Neutrophil (primary cell): ENCODE data around the gene POFUT1.

Source experiments
- H3K27ac ChIP-seq: fragments of 200-600 bp; sonication (generic); 2 replicates; pipeline ENCODE4 v1.5.1; 2016; ENCODE audit warnings: mild to moderate bottlenecking, moderate library complexity
- H3K27me3 ChIP-seq: fragments of 200-600 bp; sonication (generic); 2 replicates; pipeline ENCODE4 v1.6.0; 2016; ENCODE audit warnings: mild to moderate bottlenecking
- H3K36me3 ChIP-seq: fragments of 200-600 bp; sonication (generic); 2 replicates; pipeline ENCODE4 v1.5.1; 2017
- H3K4me1 ChIP-seq, 2 experiments: fragments of 200-600 bp in 1 of 2; sonication (generic) in 1 of 2; 1 replicate in 1 of 2; 2 replicates in 1 of 2; pipeline versions ENCODE4 v1.5.1 to v1.6.1; 2013 to 2016; ENCODE audit warnings: low read depth in 1 of 2, low read length in 1 of 2, mild to moderate bottlenecking in 1 of 2, moderate library complexity in 1 of 2; ENCODE audit not compliant: control insufficient read depth in 1 of 2, insufficient read depth in 1 of 2
- H3K4me3 ChIP-seq, 2 experiments: fragments of 200-600 bp in 1 of 2; sonication (generic) in 1 of 2; 1 replicate in 1 of 2; 2 replicates in 1 of 2; pipeline ENCODE4 v1.5.1; 2013 to 2016; ENCODE audit warnings: low read depth in 1 of 2, low read length in 1 of 2, mild to moderate bottlenecking in 1 of 2, moderate library complexity in 1 of 2
- H3K9me3 ChIP-seq: fragments of 200-600 bp; sonication (generic); 2 replicates; pipeline ENCODE4 v1.5.1; 2016
- TF ChIP-seq, protein P1 (sequence below): fragments of 200-600 bp; sonication (generic); IDR thresholded peaks from 2 replicates; pipeline ENCODE4 v1.5.1; 2016; ENCODE audit warnings: antibody characterized with exemption

Gene POFUT1

DNA sequence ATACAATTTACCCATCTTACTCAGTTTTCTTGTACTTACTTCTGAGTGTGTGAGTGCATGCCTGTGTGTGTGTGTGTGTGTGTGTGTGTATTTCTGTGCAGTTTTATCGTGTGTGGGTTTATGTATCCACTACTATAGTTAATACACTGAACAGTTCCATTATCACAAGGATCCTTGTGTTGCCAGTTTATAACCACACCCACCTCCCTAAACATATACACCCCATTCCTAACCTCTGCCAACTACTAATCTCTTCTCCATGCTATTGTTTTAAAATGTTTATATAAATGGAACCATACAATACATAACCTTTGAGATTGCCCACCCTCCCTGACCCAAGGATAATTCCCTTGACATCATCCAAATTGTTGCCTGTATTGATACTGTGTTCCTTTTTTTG lies 18.7 kb downstream of the POFUT1 start:
- Histone ChIP-seq H3K36me3 (peaks cover 24% of the 10 kb centered on the region), H3K4me1 (peaks cover 32 to 34% of the 10 kb centered on the region in 2 experiments), H3K4me3 (no peak overlapping the region), H3K27me3 (no peaks in the 10 kb centered on the region), H3K27ac (peak overlapping the region; percentile 79), H3K9me3 (no peaks in the 10 kb centered on the region)
- TF ChIP-seq, protein P1, sequence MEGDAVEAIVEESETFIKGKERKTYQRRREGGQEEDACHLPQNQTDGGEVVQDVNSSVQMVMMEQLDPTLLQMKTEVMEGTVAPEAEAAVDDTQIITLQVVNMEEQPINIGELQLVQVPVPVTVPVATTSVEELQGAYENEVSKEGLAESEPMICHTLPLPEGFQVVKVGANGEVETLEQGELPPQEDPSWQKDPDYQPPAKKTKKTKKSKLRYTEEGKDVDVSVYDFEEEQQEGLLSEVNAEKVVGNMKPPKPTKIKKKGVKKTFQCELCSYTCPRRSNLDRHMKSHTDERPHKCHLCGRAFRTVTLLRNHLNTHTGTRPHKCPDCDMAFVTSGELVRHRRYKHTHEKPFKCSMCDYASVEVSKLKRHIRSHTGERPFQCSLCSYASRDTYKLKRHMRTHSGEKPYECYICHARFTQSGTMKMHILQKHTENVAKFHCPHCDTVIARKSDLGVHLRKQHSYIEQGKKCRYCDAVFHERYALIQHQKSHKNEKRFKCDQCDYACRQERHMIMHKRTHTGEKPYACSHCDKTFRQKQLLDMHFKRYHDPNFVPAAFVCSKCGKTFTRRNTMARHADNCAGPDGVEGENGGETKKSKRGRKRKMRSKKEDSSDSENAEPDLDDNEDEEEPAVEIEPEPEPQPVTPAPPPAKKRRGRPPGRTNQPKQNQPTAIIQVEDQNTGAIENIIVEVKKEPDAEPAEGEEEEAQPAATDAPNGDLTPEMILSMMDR, result no peak

DNA sequence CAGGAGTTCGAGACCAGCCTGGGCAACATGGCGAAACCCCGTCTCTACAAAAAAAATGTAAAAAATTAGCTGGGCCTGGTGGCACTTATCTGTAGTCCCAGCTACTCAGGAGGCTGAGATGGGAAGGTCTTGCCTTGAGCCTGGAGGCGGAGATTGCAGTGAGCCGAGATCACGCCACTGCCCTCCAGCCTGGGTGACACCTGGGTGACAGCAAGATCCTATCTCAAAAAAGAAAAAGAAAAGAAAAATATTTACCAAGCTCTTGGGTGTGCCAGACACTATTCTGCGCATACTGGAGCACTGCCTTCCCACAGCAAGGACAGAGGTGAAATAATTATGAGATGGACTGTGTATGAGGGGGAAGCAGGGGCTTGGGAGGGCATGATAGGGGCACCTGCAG lies 19.6 kb downstream of the POFUT1 start:
- peak overlapping the region; percentile 12 to 54 for H3K4me3 ChIP-seq
- H3K4me1 ChIP-seq, result peaks cover 41 to 42% of the 10 kb centered on the region in 2 experiments
- TF ChIP-seq, protein P1, result no peak
- peak overlapping the region; percentile 79 for H3K27ac ChIP-seq
- no peaks in the 10 kb centered on the region for H3K27me3 ChIP-seq
- H3K36me3 ChIP-seq, result peaks cover 22% of the 10 kb centered on the region
- H3K9me3 ChIP-seq, result no peaks in the 10 kb centered on the region

DNA sequence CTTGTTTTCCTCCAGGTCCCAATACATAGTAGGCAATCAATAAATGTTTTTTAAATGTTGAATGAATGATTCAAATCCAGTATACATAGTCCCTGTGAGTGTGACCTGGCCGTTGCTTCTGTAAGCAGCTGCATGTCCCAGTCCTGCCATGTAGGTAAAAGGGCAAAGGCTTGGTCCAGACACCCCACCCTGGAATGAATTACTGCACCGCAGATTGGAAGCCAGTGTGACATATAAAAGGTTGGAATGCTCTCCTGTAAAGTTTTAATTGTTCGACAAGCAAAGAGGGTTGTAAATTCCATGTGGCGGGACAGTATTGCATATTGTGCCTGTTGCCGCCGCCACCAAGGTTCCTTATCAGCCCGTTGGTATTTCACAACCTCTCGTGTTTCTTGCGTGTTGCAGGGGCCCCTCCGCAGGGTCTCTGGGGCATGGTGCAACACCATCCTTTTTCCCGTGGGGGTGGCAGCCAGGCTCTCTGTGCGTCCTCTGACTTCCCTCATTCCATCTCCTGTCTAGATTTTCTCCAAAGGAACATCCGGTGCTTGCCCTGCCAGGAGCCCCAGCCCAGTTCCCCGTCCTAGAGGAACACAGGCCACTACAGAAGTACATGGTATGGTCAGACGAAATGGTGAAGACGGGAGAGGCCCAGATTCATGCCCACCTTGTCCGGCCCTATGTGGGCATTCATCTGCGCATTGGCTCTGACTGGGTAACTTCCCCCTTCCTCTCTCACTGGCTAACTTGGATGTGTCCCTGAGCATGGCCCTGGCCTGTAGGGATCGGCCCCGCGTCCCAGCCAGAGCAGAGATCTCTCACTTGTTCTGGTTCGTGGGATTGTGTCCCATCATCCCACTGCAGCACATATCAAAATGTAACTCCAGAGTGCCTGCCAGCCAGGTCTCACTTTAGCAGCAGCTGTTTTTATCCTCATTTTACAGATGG lies 20.3 kb downstream of the POFUT1 start:
- Histone ChIP-seq H3K4me3 (peak overlapping the region; percentile 12 to 54), H3K27ac (peak overlapping the region; percentile 79), H3K27me3 (no peaks in the 10 kb centered on the region), H3K4me1 (peaks cover 48 to 49% of the 10 kb centered on the region in 2 experiments), H3K36me3 (peaks cover 15% of the 10 kb centered on the region), H3K9me3 (no peaks in the 10 kb centered on the region)
- TF ChIP-seq, protein P1, result no peak

DNA sequence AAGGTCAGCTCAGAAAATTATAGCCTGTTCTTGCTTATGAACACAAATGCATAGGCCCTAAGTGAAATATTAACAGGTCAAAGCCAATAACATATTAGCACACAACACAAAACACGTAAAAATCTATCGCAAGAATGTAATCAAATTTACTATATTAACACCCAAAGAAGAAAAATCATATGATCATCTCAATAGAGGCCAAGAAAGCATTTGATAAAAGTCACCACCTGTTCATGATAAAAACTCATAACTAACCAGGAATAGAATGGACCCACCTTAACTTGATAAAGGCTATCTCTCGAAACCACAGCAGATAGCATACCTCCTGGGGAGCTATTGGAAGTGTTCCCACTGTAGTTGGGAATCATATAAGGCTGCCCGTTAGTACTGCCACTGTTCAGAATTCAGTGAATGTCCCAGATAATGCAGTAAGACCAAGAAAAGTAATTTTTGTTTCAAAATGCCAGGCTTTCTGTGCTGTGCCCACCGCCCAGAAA lies 21.6 kb downstream of the POFUT1 start:
- H3K36me3 ChIP-seq, result peaks cover 5% of the 10 kb centered on the region
- peaks cover 61 to 62% of the 10 kb centered on the region in 2 experiments for H3K4me1 ChIP-seq
- H3K9me3 ChIP-seq, result no peaks in the 10 kb centered on the region
- H3K27ac ChIP-seq, result peak overlapping the region; percentile 79
- TF ChIP-seq, protein P1, result no peak
- no peak overlapping the region for H3K4me3 ChIP-seq
- no peaks in the 10 kb centered on the region for H3K27me3 ChIP-seq

DNA sequence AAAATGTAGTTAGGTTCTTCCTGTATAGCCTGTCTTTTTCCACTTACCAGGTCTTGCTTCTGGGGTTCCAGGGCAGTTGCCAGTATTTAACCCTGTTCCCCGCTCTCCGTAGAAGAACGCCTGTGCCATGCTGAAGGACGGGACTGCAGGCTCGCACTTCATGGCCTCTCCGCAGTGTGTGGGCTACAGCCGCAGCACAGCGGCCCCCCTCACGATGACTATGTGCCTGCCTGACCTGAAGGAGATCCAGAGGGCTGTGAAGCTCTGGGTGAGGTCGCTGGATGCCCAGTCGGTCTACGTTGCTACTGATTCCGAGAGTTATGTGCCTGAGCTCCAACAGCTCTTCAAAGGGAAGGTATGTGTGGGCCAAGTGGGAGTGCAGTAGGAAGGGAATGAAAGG lies 23.0 kb downstream of the POFUT1 start:
- TF ChIP-seq, protein P1, result no peak
- Histone ChIP-seq H3K27ac (peak overlapping the region; percentile 69), H3K9me3 (no peaks in the 10 kb centered on the region), H3K27me3 (no peaks in the 10 kb centered on the region), H3K4me3 (no peak overlapping the region), H3K36me3 (peaks cover 5% of the 10 kb centered on the region), H3K4me1 (peaks cover 70 to 71% of the 10 kb centered on the region in 2 experiments)
